CD4-positive, alpha-beta T cell treated with Interleukin-15 for 1 hour (primary cell): ENCODE measurements around the gene BCORL1.
A peak's percentile ranks its signal among the peaks of the same experiment; 100 is the strongest.

Experiments used
- DNase-seq: peaks from one replicate; pipeline ENCODE4 v3.0.0-alpha.2; 2020

The BCORL1 gene

GRCh38 chrX:129963729-129964128 is 18.7 kb upstream of the BCORL1 start:
- DNase-seq: no peak

GRCh38 chrX:129965166-129965565 is 17.3 kb upstream of the BCORL1 start:
- DNase-seq: no peak

- DNase-seq: no peak
These were observed 13.5 kb upstream of the BCORL1 start for GRCh38 chrX:129968968-129969367.

GRCh38 chrX:129976441-129976840 is 6.0 kb upstream of the BCORL1 start:
- DNase-seq: no peak

- no peak for DNase-seq
These were observed 3.1 kb upstream of the BCORL1 start for GRCh38 chrX:129979207-129979920.

- no peak for DNase-seq
These were observed 2.4 kb upstream of the BCORL1 start for GRCh38 chrX:129980001-129980401.

- no peak for DNase-seq
These were observed 1.8 kb upstream of the BCORL1 start for GRCh38 chrX:129980540-129981199.

- no peak for DNase-seq
These were observed 1.3 kb upstream of the BCORL1 start for GRCh38 chrX:129981200-129981553.

- no peak for DNase-seq
These were observed 609 bp upstream of the BCORL1 start for GRCh38 chrX:129981752-129982299.

GRCh38 chrX:129983575-129984110 is 1.2 kb downstream of the BCORL1 start:
- no peak for DNase-seq

GRCh38 chrX:129984111-129984958 is 1.9 kb downstream of the BCORL1 start:
- peak; percentile 42 for DNase-seq

- no peak for DNase-seq
These were observed 5.4 kb downstream of the BCORL1 start for GRCh38 chrX:129987871-129988270.

- no peak for DNase-seq
These were observed 9.7 kb downstream of the BCORL1 start for GRCh38 chrX:129992181-129992580.

- DNase-seq: no peak
These were observed 13.7 kb downstream of the BCORL1 start for GRCh38 chrX:129996120-129996519.

GRCh38 chrX:129997086-129997485 is 14.7 kb downstream of the BCORL1 start:
- no peak for DNase-seq

- DNase-seq: no peak
These were observed 15.6 kb downstream of the BCORL1 start for GRCh38 chrX:129998021-129998420.

GRCh38 chrX:130001893-130002292 is 19.5 kb downstream of the BCORL1 start:
- no peak for DNase-seq

- DNase-seq: no peak
These were observed 20.1 kb downstream of the BCORL1 start for GRCh38 chrX:130002541-130002940.

GRCh38 chrX:130005089-130005807 is 22.8 kb downstream of the BCORL1 start:
- no peak for DNase-seq

GRCh38 chrX:130009658-130010223 is 27.3 kb downstream of the BCORL1 start:
- DNase-seq: no peak

GRCh38 chrX:130012683-130013082 is 30.2 kb downstream of the BCORL1 start:
- DNase-seq: no peak

- DNase-seq: no peak
These were observed 31.2 kb downstream of the BCORL1 start for GRCh38 chrX:130013661-130014060.
